Epidermal melanocyte (primary cell): Measurements from ENCODE around the gene EMID1.
A peak's percentile ranks its signal among the peaks of the same experiment; 100 is the strongest.

Experiments
- DNase-seq: peaks from one replicate; pipeline ENCODE4 v3.0.0; 2011; ENCODE audit warnings: low spot score; ENCODE audit not compliant: insufficient read length

EMID1 gene

DNA sequence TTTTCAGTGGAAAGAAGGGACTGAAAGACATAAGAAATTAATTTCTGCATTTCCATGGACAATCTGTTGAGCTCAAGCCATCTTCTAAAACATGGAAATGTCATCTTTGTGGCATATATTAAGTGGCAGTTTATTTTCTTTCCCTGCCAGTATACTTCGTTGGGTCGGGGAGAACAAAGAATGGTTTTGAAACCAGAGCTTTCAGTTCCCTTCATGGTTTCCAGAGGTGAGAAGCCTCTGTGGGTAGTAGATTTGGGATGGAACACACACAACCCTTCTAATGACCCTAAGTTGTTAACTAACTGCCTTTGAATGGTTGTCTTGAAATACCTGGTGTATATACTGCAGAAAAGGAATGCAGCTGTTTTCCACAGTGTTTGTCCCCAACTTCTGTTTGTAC is 83.1 kb downstream of the EMID1 start:
- DNase-seq, result no peak

DNA sequence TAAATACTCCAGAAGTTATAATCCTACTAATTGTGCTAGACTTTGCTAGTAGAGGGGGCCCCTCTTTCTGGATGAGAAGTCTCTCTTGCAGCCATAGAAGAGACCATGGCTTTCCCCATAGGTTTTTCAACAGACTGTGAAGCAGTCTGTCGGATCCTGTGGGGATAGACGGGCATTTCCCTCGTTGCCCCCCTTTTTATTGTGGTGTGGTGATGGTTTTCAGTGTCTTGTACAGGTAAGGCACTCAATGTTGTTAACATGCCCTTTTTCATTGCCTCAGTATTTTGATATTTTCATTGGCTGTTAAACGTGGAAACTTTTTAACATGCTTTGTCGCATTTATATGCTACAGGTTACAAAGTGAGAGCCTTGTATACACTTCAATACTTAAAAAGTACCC is 84.4 kb downstream of the EMID1 start:
- DNase-seq, result no peak

GRCh38 chr22:29291215-29291614 is 85.5 kb downstream of the EMID1 start:
- DNase-seq, result no peak

DNA sequence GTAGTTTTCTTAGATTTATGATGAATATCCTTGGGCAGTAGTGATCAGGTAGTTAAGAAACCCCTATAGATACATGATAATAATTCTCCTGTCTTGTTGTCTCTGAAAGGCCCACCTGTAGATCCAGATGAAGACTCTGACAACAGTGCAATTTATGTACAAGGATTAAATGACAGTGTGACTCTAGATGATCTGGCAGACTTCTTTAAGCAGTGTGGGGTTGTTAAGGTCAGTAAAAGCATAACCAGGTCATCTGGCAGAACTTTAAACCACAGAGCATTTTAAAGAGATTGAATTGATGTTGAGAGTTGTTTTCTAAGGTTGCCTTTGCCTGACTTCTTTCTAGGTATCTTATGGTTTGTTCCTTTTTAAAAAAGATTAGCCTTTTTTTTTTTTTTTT is 86.7 kb downstream of the EMID1 start:
- DNase-seq, result no peak

DNA sequence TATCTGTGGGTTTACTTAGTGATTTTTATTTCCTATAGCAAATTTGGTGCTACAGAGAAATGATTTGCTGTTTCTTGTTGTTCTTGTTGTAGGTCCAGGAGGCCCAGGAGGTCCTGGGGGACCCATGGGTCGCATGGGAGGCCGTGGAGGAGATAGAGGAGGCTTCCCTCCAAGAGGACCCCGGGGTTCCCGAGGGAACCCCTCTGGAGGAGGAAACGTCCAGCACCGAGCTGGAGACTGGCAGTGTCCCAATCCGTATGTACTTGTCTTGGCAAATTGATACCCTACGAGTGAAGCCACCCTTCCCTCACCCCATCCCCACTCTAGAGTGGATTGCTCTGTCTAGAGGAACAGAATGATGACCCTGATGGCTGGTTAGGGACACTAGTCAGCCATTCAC is 92.9 kb downstream of the EMID1 start:
- DNase-seq, result no peak

DNA sequence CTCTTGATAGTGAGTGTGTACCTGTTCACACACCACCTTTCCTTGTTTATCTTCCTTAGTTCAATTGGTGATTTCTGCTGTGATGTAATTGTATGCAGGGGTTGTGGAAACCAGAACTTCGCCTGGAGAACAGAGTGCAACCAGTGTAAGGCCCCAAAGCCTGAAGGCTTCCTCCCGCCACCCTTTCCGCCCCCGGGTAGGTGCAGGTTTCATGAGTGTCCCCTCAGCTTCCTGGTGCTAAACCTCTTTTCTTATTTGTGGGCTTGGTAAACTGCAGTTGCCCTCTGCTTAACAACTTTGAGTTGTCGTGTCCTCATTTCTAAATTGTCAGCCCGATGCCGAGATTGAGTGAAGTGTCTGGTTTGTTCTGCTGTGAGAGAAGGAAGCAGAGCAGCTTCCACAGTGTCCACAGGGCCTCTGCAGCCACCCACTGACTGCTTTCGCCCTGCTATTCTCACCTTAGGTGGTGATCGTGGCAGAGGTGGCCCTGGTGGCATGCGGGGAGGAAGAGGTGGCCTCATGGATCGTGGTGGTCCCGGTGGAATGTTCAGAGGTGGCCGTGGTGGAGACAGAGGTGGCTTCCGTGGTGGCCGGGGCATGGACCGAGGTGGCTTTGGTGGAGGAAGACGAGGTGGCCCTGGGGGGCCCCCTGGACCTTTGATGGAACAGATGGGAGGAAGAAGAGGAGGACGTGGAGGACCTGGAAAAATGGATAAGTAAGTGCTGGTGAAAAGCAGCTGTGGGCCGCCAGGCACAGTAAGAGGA is 93.6 kb downstream of the EMID1 start:
- no peak for DNase-seq

- no peak for DNase-seq
Observed at GRCh38 chr22:29300467-29300806, 94.7 kb downstream of the EMID1 start.

DNA sequence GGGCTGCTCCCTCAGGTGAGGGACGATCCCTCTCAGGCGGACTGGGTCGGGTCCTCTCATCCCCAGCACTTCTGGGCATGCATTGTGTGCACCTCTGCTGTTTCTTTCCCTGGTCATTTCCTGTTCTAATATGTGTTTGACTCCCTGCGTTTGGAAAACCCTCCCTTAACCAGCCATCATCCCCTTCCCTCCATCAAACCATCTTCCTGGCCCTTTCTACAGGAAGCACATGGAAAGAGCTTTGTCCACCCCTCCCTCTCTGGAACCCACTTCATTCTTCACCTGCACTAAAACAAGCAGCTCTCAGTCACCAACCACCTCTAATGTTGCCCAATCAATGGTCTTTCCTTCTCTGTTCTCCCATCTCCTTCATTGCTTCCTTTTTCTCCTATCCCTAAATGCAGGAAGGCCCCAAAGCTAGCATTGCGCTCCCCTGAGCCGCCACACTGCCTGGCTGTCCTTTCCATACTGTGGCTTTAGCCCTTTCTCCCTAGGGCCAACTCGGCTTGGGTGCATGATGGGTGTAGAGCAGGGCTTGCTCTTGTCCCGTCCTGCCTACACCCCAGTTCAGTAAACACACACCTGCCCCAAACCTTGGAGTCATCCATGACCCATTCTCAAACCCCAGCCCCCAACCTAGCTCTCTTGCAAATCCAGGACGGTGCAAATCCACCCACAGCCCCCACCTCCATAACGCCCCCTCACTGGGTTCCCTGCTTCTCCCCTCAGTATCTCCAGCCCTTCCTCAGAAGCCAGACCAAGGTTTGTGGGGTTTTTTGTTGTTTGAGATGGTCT is 95.3 kb downstream of the EMID1 start:
- DNase-seq, result no peak

GRCh38 chr22:29301716-29302401 is 96.2 kb downstream of the EMID1 start:
- DNase-seq, result no peak

DNA sequence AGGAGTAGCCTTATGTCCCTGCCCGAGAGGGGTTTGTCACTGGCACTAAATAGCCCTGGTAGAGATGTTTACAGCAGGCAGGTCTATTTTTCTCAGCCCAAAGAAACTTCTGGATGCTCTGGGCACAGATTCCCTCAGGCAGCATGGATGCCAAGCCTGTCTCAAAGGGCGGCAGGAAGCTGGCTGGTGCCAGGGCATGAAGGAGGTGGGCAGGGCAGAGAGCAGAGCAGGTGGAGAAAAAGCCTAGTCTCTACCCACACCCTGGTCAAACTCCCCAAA is 96.6 kb downstream of the EMID1 start:
- no peak for DNase-seq

- DNase-seq, result no peak
Observed at GRCh38 chr22:29302681-29303465, 97.2 kb downstream of the EMID1 start.

DNA sequence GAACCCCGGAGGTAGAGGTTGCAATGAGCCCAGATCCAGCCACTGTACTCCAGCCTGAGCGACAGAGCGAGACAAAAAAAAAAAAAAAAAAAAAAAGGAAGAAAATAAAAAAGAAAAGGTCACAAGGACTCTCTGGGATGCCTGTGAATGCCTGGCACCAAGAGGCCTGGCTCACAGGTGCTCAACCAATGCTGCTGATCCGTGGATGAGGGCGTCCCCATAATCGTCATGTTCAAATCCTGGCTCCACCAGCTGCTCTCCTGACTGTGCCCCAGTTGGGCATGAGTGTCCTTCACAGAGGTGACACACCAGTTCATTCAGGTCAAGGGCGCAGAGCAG is 100.1 kb downstream of the EMID1 start:
- no peak for DNase-seq

DNA sequence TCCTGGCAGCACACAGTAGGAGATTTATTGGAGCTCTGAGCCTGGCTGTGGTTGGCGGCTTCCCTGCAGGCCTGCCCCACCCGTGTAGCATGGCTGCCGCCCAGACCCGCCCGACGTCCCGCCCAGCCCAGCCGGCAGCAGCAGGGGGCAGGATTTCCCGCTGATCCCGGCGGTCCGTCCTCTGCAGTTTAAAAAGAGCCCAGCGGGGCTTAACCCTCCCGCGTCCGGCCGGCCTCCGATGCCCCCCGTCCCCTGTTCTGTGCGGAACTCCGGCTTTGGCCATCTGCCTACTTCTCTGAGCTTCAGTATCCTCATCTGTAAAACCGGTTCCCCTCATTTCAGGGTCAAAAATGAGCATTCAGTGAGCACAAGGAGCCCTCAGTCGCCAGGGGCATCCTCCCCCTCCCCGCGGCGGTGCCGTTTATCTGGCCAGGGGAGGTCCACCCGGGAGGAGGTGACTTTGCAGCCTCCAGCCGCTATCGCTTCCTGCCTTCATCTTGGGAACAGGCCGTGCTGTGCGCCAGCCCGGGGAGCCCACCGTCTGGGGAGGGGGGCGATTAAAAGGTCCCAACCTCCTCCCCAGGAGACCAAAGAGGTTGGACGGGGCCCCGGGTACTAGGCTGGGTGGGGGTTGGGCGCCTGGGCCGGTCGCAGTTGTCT is 100.6 kb downstream of the EMID1 start, which contains the start of gene GAS2L1:
Gene GAS2L1 (plus strand): TSS at position 476 of the 660 bp plus-strand sequence. CDS start 1,456 bp downstream, outside the sequence.
- DNase-seq, result peak; percentile 97

DNA sequence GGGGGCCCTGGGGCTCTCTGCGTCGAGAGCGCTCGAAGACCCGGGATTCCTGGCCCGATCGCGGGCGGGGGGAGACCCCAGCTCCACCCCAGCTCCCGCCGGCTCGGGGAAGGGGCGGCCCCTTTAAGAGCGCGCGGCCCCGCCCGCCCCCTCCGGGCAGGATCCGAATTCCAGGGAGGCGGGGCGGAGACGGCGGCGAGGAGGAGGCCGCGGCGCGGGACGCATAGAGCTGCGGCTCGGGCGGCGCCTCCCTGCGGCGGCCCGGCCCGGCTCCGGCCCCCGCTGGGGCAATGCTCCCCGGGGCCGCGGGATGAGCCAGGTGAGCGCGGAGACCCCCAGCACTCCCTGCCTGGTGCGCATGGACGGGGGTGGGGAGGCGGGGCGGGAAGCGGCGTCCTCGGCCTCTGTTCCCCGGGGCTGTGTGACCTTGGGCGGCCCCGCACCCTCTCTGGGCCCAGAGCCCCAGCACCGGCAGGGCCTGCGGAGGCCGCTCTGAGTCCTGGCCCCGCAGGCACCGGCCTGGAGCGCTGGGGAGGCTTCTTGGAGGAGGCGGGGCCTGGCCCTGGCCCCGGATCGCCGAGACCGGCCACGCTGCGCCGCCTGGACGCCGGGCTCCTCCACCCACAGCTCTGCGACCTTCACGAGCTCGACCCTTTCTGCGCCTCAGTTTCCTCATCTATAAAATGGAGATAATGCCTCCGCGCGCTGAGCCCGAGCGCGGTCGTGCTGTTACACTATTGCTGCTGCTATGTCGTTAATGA is 101.3 kb downstream of the EMID1 start:
- DNase-seq, result peak; percentile 80

GRCh38 chr22:29307596-29308147 is 102.0 kb downstream of the EMID1 start:
- DNase-seq, result no peak

- no peak for DNase-seq
Observed at GRCh38 chr22:29308148-29308790, 102.6 kb downstream of the EMID1 start.

- DNase-seq, result no peak
Observed at GRCh38 chr22:29308791-29309262, 103.1 kb downstream of the EMID1 start.
